ENCODE results near the gene ACSM4. TPM values are rescaled to one million over a fixed set of nuclear protein-coding genes. Genes with fewer than 3 reads are reported as not detected.
"Not testable (repeated sequence)": the region's sequence is repeated elsewhere in the genome, so short reads cannot be mapped to it uniquely, and the experiment has no call there.

ACSM4 gene
- total RNA-seq, 1 donor from 2014 or later = not detected

DNA sequence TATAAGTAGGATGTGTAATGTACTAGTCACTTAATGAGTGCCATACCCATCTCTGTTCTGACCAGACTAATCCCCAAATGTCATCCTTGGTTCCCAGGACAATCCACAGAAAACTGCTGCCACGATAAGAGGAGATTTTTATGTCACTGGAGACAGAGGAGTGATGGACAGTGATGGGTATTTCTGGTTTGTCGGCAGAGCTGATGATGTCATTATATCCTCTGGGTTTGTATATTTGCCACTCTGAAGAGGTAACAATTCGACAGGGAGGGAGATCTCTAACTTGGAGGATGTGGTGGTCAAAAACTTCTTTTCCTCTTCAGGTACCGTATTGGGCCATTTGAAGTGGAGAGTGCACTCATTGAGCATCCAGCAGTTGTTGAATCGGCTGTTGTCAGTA lies 20.3 kb downstream of the ACSM4 start:
- TF ChIP-seq, protein P1, sequence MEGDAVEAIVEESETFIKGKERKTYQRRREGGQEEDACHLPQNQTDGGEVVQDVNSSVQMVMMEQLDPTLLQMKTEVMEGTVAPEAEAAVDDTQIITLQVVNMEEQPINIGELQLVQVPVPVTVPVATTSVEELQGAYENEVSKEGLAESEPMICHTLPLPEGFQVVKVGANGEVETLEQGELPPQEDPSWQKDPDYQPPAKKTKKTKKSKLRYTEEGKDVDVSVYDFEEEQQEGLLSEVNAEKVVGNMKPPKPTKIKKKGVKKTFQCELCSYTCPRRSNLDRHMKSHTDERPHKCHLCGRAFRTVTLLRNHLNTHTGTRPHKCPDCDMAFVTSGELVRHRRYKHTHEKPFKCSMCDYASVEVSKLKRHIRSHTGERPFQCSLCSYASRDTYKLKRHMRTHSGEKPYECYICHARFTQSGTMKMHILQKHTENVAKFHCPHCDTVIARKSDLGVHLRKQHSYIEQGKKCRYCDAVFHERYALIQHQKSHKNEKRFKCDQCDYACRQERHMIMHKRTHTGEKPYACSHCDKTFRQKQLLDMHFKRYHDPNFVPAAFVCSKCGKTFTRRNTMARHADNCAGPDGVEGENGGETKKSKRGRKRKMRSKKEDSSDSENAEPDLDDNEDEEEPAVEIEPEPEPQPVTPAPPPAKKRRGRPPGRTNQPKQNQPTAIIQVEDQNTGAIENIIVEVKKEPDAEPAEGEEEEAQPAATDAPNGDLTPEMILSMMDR (conservative IDR thresholded peaks at IDR 0.05; ENCODE audit: low read depth, low read length) = no peak
- no peak for DNase-seq (ENCODE audit: low read depth)
- no peak overlapping the region for H3K4me3 ChIP-seq (ENCODE audit: low read depth, low read length)

DNA sequence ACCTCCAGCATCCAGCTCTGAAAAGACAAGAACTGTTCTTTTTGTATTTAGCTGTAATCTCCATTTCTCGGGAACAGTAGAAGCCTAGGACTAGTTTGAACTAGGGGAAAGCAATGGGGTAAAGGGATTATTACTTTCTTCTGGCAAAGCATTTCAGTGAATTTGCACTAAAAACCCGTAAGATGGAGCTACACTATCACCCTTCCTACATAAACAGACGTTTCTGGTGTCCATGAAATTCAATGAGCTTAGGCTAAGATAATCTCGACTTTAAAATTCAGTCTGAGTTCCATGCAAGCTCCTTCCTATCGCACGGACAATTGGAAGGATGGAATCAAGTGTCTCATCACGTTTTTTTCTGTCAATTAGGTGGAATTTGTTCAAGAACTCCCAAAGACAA lies 24.0 kb downstream of the ACSM4 start:
- TF ChIP-seq, protein P1 (conservative IDR thresholded peaks at IDR 0.05; ENCODE audit: low read depth, low read length) = no peak
- no peak for DNase-seq (ENCODE audit: low read depth)
- no peak overlapping the region for H3K4me3 ChIP-seq (ENCODE audit: low read depth, low read length)

DNA sequence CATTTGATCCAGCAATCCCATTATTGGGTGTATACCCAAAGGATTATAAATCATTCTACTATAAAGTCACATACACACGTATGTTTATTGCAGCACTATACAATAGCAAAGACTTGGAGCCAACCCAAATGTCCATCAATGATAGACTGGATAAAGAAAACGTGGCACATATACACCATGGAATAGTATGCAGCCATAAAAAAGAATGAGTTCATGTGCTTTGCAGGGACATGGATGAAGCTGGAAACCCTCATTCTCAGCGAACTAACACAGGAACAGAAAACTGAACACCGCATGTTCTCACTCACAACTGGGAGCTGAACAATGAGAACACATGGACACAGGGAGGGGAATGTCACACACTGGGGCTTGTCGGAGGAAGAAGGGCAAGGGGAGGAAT lies 33.9 kb downstream of the ACSM4 start:
- H3K4me3 ChIP-seq (ENCODE audit: low read depth, low read length); DNase-seq (ENCODE audit: low read depth): not testable (repeated sequence)

DNA sequence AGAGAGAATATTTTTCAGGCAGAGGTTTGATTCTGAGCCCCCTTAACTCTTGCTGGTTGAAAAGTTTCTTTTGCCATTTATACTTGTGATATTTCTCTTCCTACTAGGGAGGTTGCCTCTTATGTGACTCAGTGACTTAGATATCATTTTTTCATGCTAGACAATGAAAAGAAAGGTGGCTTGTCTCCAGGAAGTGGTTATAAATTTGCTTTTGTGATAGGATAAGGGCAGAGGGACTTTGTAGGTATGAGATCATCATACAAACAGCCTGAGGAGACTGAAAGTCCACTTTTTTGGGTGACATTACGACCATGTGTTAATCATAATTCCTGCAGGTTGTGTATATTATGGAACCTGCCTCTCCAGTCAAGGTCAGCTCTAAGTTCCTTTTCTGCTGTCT lies 35.8 kb downstream of the ACSM4 start:
- DNase-seq (ENCODE audit: low read depth) = no peak
- no peak overlapping the region for H3K4me3 ChIP-seq (ENCODE audit: low read depth, low read length)
- TF ChIP-seq, protein P1 (conservative IDR thresholded peaks at IDR 0.05; ENCODE audit: low read depth, low read length) = no peak

DNA sequence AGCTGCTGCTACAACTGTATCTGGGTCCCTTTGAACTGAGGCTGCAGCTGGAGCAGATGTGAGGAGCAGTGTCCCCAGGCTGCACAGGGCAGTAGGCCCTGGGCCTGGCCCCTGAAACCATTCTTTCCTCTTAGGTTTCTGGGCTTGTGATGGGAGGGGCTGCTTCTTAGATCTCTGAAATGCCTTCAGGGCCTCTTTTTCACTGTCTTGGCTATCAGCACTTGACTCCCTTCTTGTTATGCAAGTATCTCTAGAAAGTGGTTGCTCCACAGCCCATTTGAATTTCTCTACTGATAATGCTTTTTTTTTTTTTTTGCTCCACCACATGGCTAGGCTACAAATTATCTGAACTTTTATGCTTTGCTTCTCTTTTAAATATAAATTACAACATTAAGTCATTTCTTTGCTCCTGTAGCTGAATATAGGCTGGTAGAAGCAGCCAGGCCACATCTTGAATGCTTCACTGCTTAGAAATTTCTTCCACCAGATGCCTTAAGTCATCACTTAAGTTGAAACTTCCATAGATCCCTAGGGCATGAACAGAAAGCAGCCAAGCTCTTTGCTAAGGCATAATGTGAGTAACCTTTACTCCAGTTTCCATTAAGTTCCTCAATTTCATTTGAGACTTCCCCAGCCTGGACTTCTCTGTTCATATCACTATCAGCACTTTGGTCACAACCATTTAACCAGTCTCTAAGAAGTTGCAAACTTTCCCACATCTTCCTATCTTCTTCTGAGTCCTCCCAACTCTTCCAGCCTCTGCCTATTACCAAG lies 41.1 kb downstream of the ACSM4 start:
- TF ChIP-seq, protein P1 (conservative IDR thresholded peaks at IDR 0.05; ENCODE audit: low read depth, low read length) = no peak
- H3K4me3 ChIP-seq (ENCODE audit: low read depth, low read length) = no peak overlapping the region
- DNase-seq (ENCODE audit: low read depth) = no peak

DNA sequence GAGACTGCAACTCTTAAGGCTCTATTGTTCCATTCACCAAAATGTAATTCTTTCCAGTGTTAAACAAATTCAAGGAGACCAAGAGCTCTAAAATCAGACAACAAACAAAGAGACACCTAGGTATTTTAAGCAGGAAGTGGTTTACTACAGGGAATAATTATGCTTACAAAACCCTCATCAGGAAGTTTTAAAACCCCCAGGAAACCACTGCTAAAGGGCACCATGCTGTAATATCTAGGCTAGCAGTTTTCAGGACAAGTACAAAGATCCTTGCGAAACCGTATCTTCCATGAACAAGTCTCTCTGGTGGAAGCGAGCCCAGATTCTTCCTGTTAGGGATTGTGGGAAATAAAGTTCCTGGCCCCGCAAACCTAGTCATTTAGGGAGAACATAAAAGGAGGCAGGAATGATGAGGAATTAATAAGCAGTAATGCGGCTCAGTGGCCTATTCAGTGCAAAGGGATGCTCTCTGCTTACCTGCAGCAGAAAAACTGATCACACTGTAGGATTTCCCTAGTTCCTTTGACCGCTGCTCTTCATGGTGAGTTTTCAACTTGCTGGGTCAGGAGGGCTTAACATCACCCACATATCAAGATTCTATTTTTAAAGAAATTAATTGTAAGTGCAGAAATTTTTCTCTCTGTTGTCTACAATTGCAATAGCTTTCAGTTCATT lies 42.8 kb downstream of the ACSM4 start:
- DNase-seq (ENCODE audit: low read depth) = no peak
- TF ChIP-seq, protein P1 (conservative IDR thresholded peaks at IDR 0.05; ENCODE audit: low read depth, low read length) = no peak

DNA sequence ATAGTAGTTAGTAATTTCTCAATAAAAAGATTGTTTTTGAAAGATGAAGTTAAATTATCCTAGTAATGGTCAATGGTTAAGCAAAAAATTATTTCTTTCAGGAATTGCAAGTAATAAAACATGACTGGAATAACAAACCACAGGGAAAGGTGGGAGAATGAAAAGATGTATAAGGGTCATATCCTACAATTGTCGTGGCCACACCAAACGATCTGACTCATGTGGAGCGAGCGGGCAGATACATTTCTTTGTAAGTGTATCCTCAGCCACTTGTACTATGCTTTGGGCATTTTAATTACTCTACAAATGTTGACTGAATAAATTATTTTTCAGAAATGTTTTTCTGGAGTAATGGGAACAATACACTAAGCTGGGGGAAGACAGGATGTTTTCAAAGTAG lies 45.5 kb downstream of the ACSM4 start:
- TF ChIP-seq, protein P1 (conservative IDR thresholded peaks at IDR 0.05; ENCODE audit: low read depth, low read length) = no peak

More for the DNA sequence above, 42.8 kb downstream of the ACSM4 start:
- no peak overlapping the region for H3K4me3 ChIP-seq (ENCODE audit: low read depth, low read length)

More for the DNA sequence above, 45.5 kb downstream of the ACSM4 start:
- DNase-seq (ENCODE audit: low read depth) = no peak
- no peak overlapping the region for H3K4me3 ChIP-seq (ENCODE audit: low read depth, low read length)
